Esophagus muscularis mucosa (tissue), 4 donors: Measurements from ENCODE around the gene ITGAD. TPM values are rescaled to one million over a fixed set of nuclear protein-coding genes. Genes with fewer than 3 reads are reported as not detected.

Source experiments
- DNase-seq: peaks from one replicate; pipeline ENCODE4 v3.0.0-alpha.2; 2017; ENCODE audit errors: extremely low spot score
- H3K27ac ChIP-seq, 4 donors: fragments of 200-600 bp; sonication (generic); replicated peaks in 1 of 4; 1 replicate in 3 of 4; 2 replicates in 1 of 4; pipeline ENCODE4 v1.5.1; 2016 to 2019; ENCODE audit warnings: mild to moderate bottlenecking in 1 of 4
- H3K27me3 ChIP-seq, 4 donors: fragments of 200-600 bp; sonication (generic); one replicate each; pipeline versions ENCODE4 v1.5.1 to v1.6.0; 2016 to 2019
- H3K36me3 ChIP-seq, 4 donors: fragments of 200-600 bp; sonication (generic); one replicate each; pipeline ENCODE4 v1.5.1; 2016 to 2019
- H3K4me1 ChIP-seq, 4 donors: fragments of 200-600 bp; sonication (generic); one replicate each; pipeline ENCODE4 v1.5.1; 2016 to 2019
- H3K4me3 ChIP-seq, 4 donors: fragments of 200-600 bp; sonication (generic); 1 replicate in 2 of 4; 2 replicates in 2 of 4; pipeline ENCODE4 v1.5.1; 2016 to 2019; ENCODE audit warnings: mild to moderate bottlenecking in 4 of 4, moderate library complexity in 1 of 4
- H3K9me3 ChIP-seq, 4 donors: fragments of 200-600 bp; sonication (generic); 1 replicate in 3 of 4; 2 replicates in 1 of 4; pipeline ENCODE4 v1.5.1; 2016 to 2019
- CTCF ChIP-seq, 3 experiments: fragments of 200-600 bp in 2 of 3; fragments of 450-650 bp in 1 of 3; sonication (generic) in 2 of 3; IDR thresholded peaks; one replicate each; pipeline ENCODE4 v1.5.1; 2017 to 2019; ENCODE audit warnings: antibody characterized with exemption in 3 of 3, mild to moderate bottlenecking in 2 of 3, moderate library complexity in 1 of 3
- EP300 ChIP-seq: sonication (generic); formaldehyde crosslinking; IDR thresholded peaks from one replicate; pipeline ENCODE4 v1.6.1; 2017; ENCODE audit warnings: antibody characterized with exemption
- POLR2A ChIP-seq: fragments of 450-650 bp; IDR thresholded peaks from one replicate; pipeline ENCODE4 v1.6.1; 2017; ENCODE audit warnings: antibody characterized with exemption, moderate library complexity, mild to moderate bottlenecking, low read depth
- POLR2AphosphoS5 ChIP-seq, 2 donors: sonication (generic); formaldehyde crosslinking; IDR thresholded peaks; one replicate each; pipeline ENCODE4 v1.6.1; 2017; ENCODE audit warnings: antibody characterized with exemption in 2 of 2
- WGBS: methylation state at CpG from one replicate; pipeline ENCODE4 v1.1.5; 2018; 5-methylcytosine and 5-hydroxymethylcytosine counted together
- intact Hi-C: fragments of 100-400 bp; cut with DNase I; formaldehyde crosslinking; loops from one replicate; pipeline ENCODE4 v1.15.1; 2023
- total RNA-seq, 4 donors: library from RNA; depleted of rRNA; stranded (reverse); fragments of >200 nt; gene quantifications; one replicate each; pipeline versions ENCODE4 v1.1.0 to v1.2.1, GENCODE V29; 2016

Gene ITGAD
- total RNA-seq, result under 1 TPM in 1 of 4 donors, not detected in 3; 0.50 TPM

DNA sequence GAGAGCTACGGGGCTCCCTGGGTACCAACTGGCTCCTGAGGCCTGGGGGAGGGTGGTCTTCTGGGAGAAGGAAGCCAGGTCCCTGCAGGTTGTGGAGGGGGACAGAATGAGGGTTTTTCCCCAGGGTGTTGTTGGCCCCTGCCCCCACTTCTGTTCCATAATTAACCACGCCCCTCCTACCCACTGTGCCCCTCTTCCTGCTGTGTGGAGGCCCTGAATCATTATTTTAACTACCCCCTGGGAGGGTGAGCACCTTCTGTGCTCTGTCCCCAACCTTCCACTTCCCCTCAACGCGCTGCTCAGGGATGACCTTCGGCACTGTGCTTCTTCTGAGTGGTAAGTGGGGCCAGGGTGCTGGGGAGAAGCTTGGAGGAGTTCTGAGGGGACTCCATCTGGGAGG, at the start of gene ITGAD:
TSS of gene ITGAD (plus strand) at position 280 of the 400 bp plus-strand sequence. CDS start at position 306, 26 bp downstream.
- no peaks in the 10 kb centered on the region for H3K9me3 ChIP-seq
- DNase-seq, result no peak
- no peak within 1 kb of the TSS for H3K27ac ChIP-seq
- no peaks in the 10 kb centered on the region for H3K36me3 ChIP-seq
- no peaks in the 10 kb centered on the region for H3K4me1 ChIP-seq
- WGBS, result 65% methylated on average over 5 of the region's 5 CpGs
- TF ChIP-seq POLR2A (no peak), CTCF (IDR thresholded peaks at IDR 0.05) (no peak), EP300 (no peak), POLR2AphosphoS5 (IDR thresholded peaks at IDR 0.05) (no peak)
- intact Hi-C loops, result no loop called here
- peaks cover 0 to 39% (median 0%) of the 10 kb centered on the region in 4 donors for H3K27me3 ChIP-seq
- H3K4me3 ChIP-seq, result no peak within 1 kb of the TSS

- Histone ChIP-seq H3K27ac (no peak overlapping the region), H3K4me3 (no peak overlapping the region), H3K4me1 (no peaks in the 10 kb centered on the region), H3K36me3 (no peaks in the 10 kb centered on the region), H3K27me3 (no peaks in the 10 kb centered on the region), H3K9me3 (no peaks in the 10 kb centered on the region)
- no peak for TF ChIP-seq POLR2AphosphoS5 (IDR thresholded peaks at IDR 0.05)
- TF ChIP-seq POLR2A, result no peak
- TF ChIP-seq CTCF (IDR thresholded peaks at IDR 0.05), result no peak
- intact Hi-C loops, result no loop called here
- WGBS, result 62% methylated on average over 9 of the region's 9 CpGs
- no peak for DNase-seq
Observed at GRCh38 chr16:31344712-31345111, 48.4 kb upstream of the ITGAD start.

DNA sequence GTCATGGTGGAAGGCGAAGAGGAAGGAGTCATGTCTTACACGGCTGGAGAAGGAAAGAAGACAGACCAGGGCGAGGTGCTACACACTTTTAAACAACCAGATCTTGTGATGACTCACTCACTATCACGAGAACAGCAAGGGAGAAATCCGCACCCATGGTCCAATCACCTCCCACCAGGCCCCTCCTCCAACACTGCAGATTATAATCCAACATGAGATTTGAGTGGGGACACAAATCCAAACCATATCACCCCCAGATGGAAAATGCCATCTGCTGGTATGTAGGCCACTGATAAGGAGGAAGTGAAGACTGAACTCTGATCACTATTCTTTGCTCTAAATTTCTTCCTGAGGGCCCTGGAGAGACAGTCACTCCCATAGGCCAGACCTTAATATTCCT, 45.7 kb upstream of the ITGAD start:
- H3K4me3 ChIP-seq, result no peak overlapping the region
- peaks cover 0 to 14% (median 0%) of the 10 kb centered on the region in 4 donors for H3K27me3 ChIP-seq
- intact Hi-C loops, result no loop called here
- TF ChIP-seq POLR2A (no peak), CTCF (IDR thresholded peaks at IDR 0.05) (no peak), POLR2AphosphoS5 (IDR thresholded peaks at IDR 0.05) (no peak), EP300 (no peak)
- no peaks in the 10 kb centered on the region for H3K9me3 ChIP-seq
- DNase-seq, result no peak
- WGBS, result 70% methylated on average over 5 of the region's 5 CpGs
- no peaks in the 10 kb centered on the region for H3K4me1 ChIP-seq
- no peak overlapping the region for H3K27ac ChIP-seq
- H3K36me3 ChIP-seq, result no peaks in the 10 kb centered on the region

DNA sequence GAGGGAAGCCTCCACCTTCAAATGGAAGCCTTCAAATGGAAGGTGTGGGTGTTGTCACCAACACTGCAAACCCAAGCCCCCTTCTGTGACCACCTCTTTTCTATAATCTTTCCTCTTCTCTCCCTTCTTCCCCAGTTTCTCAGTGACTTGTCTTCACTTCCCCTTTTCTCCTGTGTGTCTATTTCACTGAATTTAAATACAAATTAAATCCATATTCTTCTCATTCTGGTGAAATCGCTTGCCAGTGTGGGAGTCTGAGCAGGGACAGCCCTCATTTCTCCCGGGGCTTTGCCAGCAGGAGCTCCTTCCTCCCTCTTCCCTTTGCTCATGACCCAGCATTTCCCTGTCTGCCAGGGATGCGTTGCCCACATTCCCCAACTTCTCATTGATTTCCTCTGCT, 44.6 kb upstream of the ITGAD start:
- DNase-seq, result no peak
- Histone ChIP-seq H3K4me3 (no peak overlapping the region), H3K36me3 (no peaks in the 10 kb centered on the region), H3K4me1 (no peaks in the 10 kb centered on the region), H3K27ac (no peak overlapping the region), H3K9me3 (no peaks in the 10 kb centered on the region), H3K27me3 (peaks cover 0 to 17% (median 0%) of the 10 kb centered on the region in 4 donors)
- 59% methylated on average over 3 of the region's 3 CpGs for WGBS
- intact Hi-C loops, result no loop called here
- TF ChIP-seq POLR2AphosphoS5 (IDR thresholded peaks at IDR 0.05) (no peak), CTCF (IDR thresholded peaks at IDR 0.05) (no peak), POLR2A (no peak), EP300 (no peak)
